ENCODE data around the gene DOCK2. TPM values are rescaled to one million over a fixed set of nuclear protein-coding genes. Genes with fewer than 3 reads are reported as not detected.

Gene DOCK2
- total and polyA plus RNA-seq, 2 of the 8 experiments (the other 6 are each of a cell fraction or from before 2014, with no cell fraction given), result 3.9 to 5.7 TPM

GRCh38 chr5:169838688-169839087 lies 201.6 kb downstream of the DOCK2 start (continued):
- TF ChIP-seq SP2 (IDR thresholded peaks at IDR 0.05; ENCODE audit: low read length), result no peak
- TF ChIP-seq CBX5 (IDR thresholded peaks at IDR 0.05; ENCODE audit: low read depth, low read length), result no peak
- no peak for TF ChIP-seq KDM5A (IDR thresholded peaks at IDR 0.05; ENCODE audit: low read length)
- no peak for TF ChIP-seq POLR2AphosphoS5 (IDR thresholded peaks at IDR 0.05; ENCODE audit: low read depth, low read length)
- TF ChIP-seq, protein P1, sequence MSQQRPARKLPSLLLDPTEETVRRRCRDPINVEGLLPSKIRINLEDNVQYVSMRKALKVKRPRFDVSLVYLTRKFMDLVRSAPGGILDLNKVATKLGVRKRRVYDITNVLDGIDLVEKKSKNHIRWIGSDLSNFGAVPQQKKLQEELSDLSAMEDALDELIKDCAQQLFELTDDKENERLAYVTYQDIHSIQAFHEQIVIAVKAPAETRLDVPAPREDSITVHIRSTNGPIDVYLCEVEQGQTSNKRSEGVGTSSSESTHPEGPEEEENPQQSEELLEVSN (IDR thresholded peaks at IDR 0.05), result no peak
